H1 (cell line): Measurements from ENCODE around the gene ICAM2. TPM values are rescaled to one million over a fixed set of nuclear protein-coding genes. Genes with fewer than 3 reads are reported as not detected.

Source experiments
- CTCF ChIA-PET: fragments of 300-600 bp; sonication (Branson Sonifier 250); formaldehyde crosslinking; loops from one replicate; lab custom pipeline; 2021; ENCODE audit not compliant: partially characterized antibody; lab: Charles Lee
- POLR2A ChIA-PET: fragments of 300-600 bp; sonication (Branson Sonifier 250); formaldehyde crosslinking; loops from one replicate; lab custom pipeline; 2021; ENCODE audit warnings: inconsistent platforms; ENCODE audit not compliant: partially characterized antibody; lab: Charles Lee
- DNase-seq, 2 experiments: peaks; one replicate each; pipeline versions ENCODE4 v3.0.0 to v3.0.0-alpha.2; 2010 to 2022; ENCODE audit warnings: low spot score in 2 of 2, low read depth in 1 of 2, mixed read lengths in 1 of 2
- FAIRE-seq: peaks from 2 replicates; lab custom pipeline; 2011; peaks lifted over from hg19 to GRCh38; lab: Jason Lieb, UNC
- H2AFZ ChIP-seq: 2 replicates; pipeline ENCODE4 v1.8.1; 2012; ENCODE audit warnings: low read length, inconsistent platforms
- H2AK5ac ChIP-seq: 2 replicates; pipeline ENCODE4 v1.6.1; 2013; ENCODE audit warnings: low read depth, low read length
- H2BK120ac ChIP-seq: replicated peaks from 2 replicates; pipeline ENCODE3; 2013; ENCODE audit warnings: low read depth, low read length, inconsistent platforms
- H2BK12ac ChIP-seq: 2 replicates; pipeline ENCODE4 v1.6.1; 2013; ENCODE audit warnings: low read depth, low read length
- H2BK15ac ChIP-seq: 2 replicates; pipeline ENCODE4 v1.6.1; 2013; ENCODE audit warnings: low read length
- H2BK20ac ChIP-seq: 2 replicates; pipeline ENCODE4 v1.6.1; 2013; ENCODE audit warnings: low read length
- H2BK5ac ChIP-seq: 2 replicates; pipeline ENCODE4 v1.6.1; 2013; ENCODE audit warnings: low read depth, low read length
- H3K14ac ChIP-seq: 2 replicates; pipeline ENCODE4 v1.6.1; 2013; ENCODE audit warnings: inconsistent platforms; ENCODE audit not compliant: insufficient read length
- H3K18ac ChIP-seq: 2 replicates; pipeline ENCODE4 v1.6.1; 2013; ENCODE audit warnings: low read length; ENCODE audit errors: extremely low read depth
- H3K23ac ChIP-seq: 2 replicates; pipeline ENCODE4 v1.6.1; 2013; ENCODE audit warnings: inconsistent platforms; ENCODE audit not compliant: insufficient read length
- H3K23me2 ChIP-seq: 2 replicates; pipeline ENCODE4 v1.6.1; 2013; ENCODE audit warnings: low read depth, low read length
- H3K27ac ChIP-seq: 2 replicates; pipeline ENCODE4 v1.6.1; 2011; ENCODE audit warnings: low read depth, low read length, inconsistent platforms
- H3K27me3 ChIP-seq, 4 experiments: replicated peaks in 1 of 4; 1 replicate in 1 of 4; 2 replicates in 3 of 4; pipeline versions ENCODE4 v1.6.1 to v1.8.1; 2011 to 2013; ENCODE audit warnings: low read length in 3 of 4, mild to moderate bottlenecking in 3 of 4, inconsistent platforms in 2 of 4, mixed read lengths in 2 of 4, moderate library complexity in 1 of 4; ENCODE audit not compliant: control insufficient read depth in 3 of 4, insufficient read depth in 3 of 4; ENCODE audit errors: extremely low read depth in 1 of 4
- H3K36me3 ChIP-seq, 4 experiments: 2 replicates each; pipeline versions ENCODE4 v1.6.1 to v1.8.1; 2011 to 2013; ENCODE audit warnings: mild to moderate bottlenecking in 4 of 4, low read length in 3 of 4, moderate library complexity in 2 of 4, control low read depth in 1 of 4, inconsistent platforms in 1 of 4; ENCODE audit not compliant: insufficient read depth in 4 of 4, control insufficient read depth in 2 of 4
- H3K4ac ChIP-seq: replicated peaks from 2 replicates; pipeline ENCODE3; 2013; ENCODE audit warnings: low read length, low read depth, mixed read lengths, inconsistent platforms; ENCODE audit not compliant: insufficient read length
- H3K4me1 ChIP-seq, 4 experiments: replicated peaks in 1 of 4; 1 replicate in 1 of 4; 2 replicates in 3 of 4; pipeline versions ENCODE4 v1.6.1 to v1.8.1; 2011 to 2013; ENCODE audit warnings: low read length in 3 of 4, inconsistent platforms in 2 of 4, mixed read lengths in 1 of 4; ENCODE audit not compliant: insufficient read depth in 4 of 4, control insufficient read depth in 3 of 4
- H3K4me2 ChIP-seq, 2 experiments: 2 replicates each; pipeline versions ENCODE4 v1.6.1 to v1.8.1; 2011 to 2013; ENCODE audit warnings: low read depth in 2 of 2, low read length in 2 of 2, control low read depth in 1 of 2, inconsistent platforms in 1 of 2, mild to moderate bottlenecking in 1 of 2; ENCODE audit not compliant: insufficient read depth in 1 of 2
- H3K4me3 ChIP-seq, 4 experiments: fragments of 200-600, 300-600 bp in 1 of 4; sonication (generic), shearing (Covaris generic), sonication (Bioruptor Twin) in 1 of 4; 2 replicates each; pipeline versions ENCODE4 v1.5.1 to v1.8.1; 2011 to 2016; ENCODE audit warnings: low read length in 4 of 4, low read depth in 3 of 4, control low read depth in 2 of 4, inconsistent platforms in 2 of 4, mild to moderate bottlenecking in 2 of 4, mixed read lengths in 1 of 4, moderate library complexity in 1 of 4; ENCODE audit not compliant: insufficient read depth in 2 of 4; ENCODE audit errors: extremely low read depth in 1 of 4
- H3K56ac ChIP-seq: replicated peaks from 2 replicates; pipeline ENCODE3; 2013; ENCODE audit warnings: low read depth, mild to moderate bottlenecking, mixed read lengths, low read length, inconsistent platforms; ENCODE audit not compliant: insufficient read length
- H3K79me1 ChIP-seq: 2 replicates; pipeline ENCODE4 v1.6.1; 2013; ENCODE audit warnings: low read depth, low read length, control low read depth
- H3K79me2 ChIP-seq, 2 experiments: 2 replicates each; pipeline versions ENCODE4 v1.6.1 to v1.8.1; 2012 to 2013; ENCODE audit warnings: low read length in 2 of 2, mild to moderate bottlenecking in 2 of 2, inconsistent platforms in 1 of 2; ENCODE audit not compliant: insufficient read depth in 2 of 2, control insufficient read depth in 1 of 2
- H3K9ac ChIP-seq, 4 experiments: replicated peaks in 1 of 4; 1 replicate in 1 of 4; 2 replicates in 3 of 4; pipeline versions ENCODE4 v1.6.1 to v1.8.1; 2011 to 2013; ENCODE audit warnings: low read depth in 3 of 4, low read length in 3 of 4, control low read depth in 2 of 4, mild to moderate bottlenecking in 2 of 4, moderate library complexity in 2 of 4, inconsistent platforms in 1 of 4; ENCODE audit errors: extremely low read depth in 1 of 4
- H3K9me3 ChIP-seq, 2 experiments: 2 replicates each; pipeline versions ENCODE4 v1.6.1 to v1.8.1; 2012 to 2013; ENCODE audit warnings: mild to moderate bottlenecking in 2 of 2, moderate library complexity in 2 of 2, control low read depth in 1 of 2, inconsistent platforms in 1 of 2, low read depth in 1 of 2, low read length in 1 of 2, mixed read lengths in 1 of 2; ENCODE audit not compliant: insufficient read depth in 2 of 2
- H4K20me1 ChIP-seq, 2 experiments: replicated peaks in 1 of 2; 2 replicates each; pipeline versions ENCODE3 to v1.8.1; 2011 to 2013; ENCODE audit warnings: inconsistent platforms in 2 of 2, low read length in 2 of 2, mild to moderate bottlenecking in 1 of 2; ENCODE audit not compliant: insufficient read depth in 2 of 2, control insufficient read depth in 1 of 2
- H4K5ac ChIP-seq: 2 replicates; pipeline ENCODE4 v1.6.1; 2013; ENCODE audit warnings: low read length, low read depth, mixed read lengths, inconsistent platforms; ENCODE audit not compliant: insufficient read length
- H4K8ac ChIP-seq: 2 replicates; pipeline ENCODE4 v1.8.0; 2013; ENCODE audit warnings: mild to moderate bottlenecking, moderate library complexity, low read length, inconsistent platforms; ENCODE audit not compliant: insufficient read depth; ENCODE audit errors: extremely low read depth
- H4K91ac ChIP-seq: replicated peaks from 2 replicates; pipeline ENCODE3; 2013; ENCODE audit warnings: low read length, mixed read lengths, inconsistent platforms; ENCODE audit not compliant: insufficient read length
- WGBS, 2 experiments: shearing (Covaris generic) in 1 of 2; methylation state at CpG; one replicate each; pipeline versions ENCODE4 v1.1.6 to v1.1.7; 2013 to 2015; ENCODE audit warnings: low lambda C conversion rate in 2 of 2, mixed read lengths in 2 of 2, inconsistent platforms in 1 of 2, low coverage in 1 of 2, missing lambda C conversion rate in 1 of 2; ENCODE audit not compliant: insufficient replicate concordance in 2 of 2, insufficient coverage in 1 of 2, insufficient read length in 1 of 2; ENCODE audit errors: extremely low coverage in 1 of 2, missing lambda C conversion rate in 1 of 2; 5-methylcytosine and 5-hydroxymethylcytosine counted together
- polyA plus RNA-seq, 7 experiments: library from polyadenylated mRNA; depleted of rRNA in 3 of 7; stranded (reverse) in 5 of 7; unstranded in 2 of 7; fragments of >200 nt in 5 of 7; fragments of 200-250 nt in 2 of 7; gene quantifications; 1 replicate in 5 of 7; 2 replicates in 1 of 7; 4 replicates in 1 of 7; pipeline versions ENCODE4 v1.2.1 to v1.2.3, GENCODE V29; 2011 to 2013; ENCODE audit warnings: missing spikeins in 2 of 7, mixed read lengths in 2 of 7
- total RNA-seq: library from RNA; stranded (reverse); fragmentation: NEBNext Ultra II Directional; extraction: Animal tissue kit (Norgen Biotek cat#: 25700); gene quantifications from 2 replicates; pipeline ENCODE4 v1.2.1, GENCODE V29; 2021

Gene ICAM2
- total and polyA plus RNA-seq, 2 of the 8 experiments (the other 6 are each of a cell fraction or from before 2014, with no cell fraction given): 0.45 to 0.63 TPM

- CTCF ChIA-PET: interaction anchor here (0.5 to 18.4 kb wide), 14 partner anchors 8 to 258 kb away, joined by 3 to 219 read pairs (median 4); partner anchors contain the start of gene GH1
- Histone ChIP-seq H3K27ac (no peak overlapping the region), H3K4ac (no peak overlapping the region), H3K56ac (no peak overlapping the region), H3K4me2 (no peak overlapping the region), H3K23me2 (no peaks in the 10 kb centered on the region), H3K18ac (no peak overlapping the region), H2BK15ac (no peak overlapping the region), H4K91ac (no peak overlapping the region), H2BK12ac (no peak overlapping the region), H3K79me1 (no peaks in the 10 kb centered on the region), H2BK120ac (no peak overlapping the region), H3K4me1 (peaks cover 0 to 7% (median under 1%) of the 10 kb centered on the region in 4 experiments; a peak in 4 of 7 replicates), H3K9ac (no peak overlapping the region), H3K27me3 (no peaks in the 10 kb centered on the region; a peak in 1 of 7 replicates), H4K5ac (no peak overlapping the region), H4K20me1 (no peaks in the 10 kb centered on the region), H3K23ac (no peak overlapping the region), H4K8ac (no peak overlapping the region), H2BK20ac (no peak overlapping the region), H3K79me2 (no peaks in the 10 kb centered on the region), H3K4me3 (no peak overlapping the region), H2AK5ac (no peak overlapping the region), H3K14ac (no peak overlapping the region), H3K9me3 (0 out of 4 replicates have a peak, but pooled peaks cover 4% of the 10 kb centered on the region in 2 experiments), H3K36me3 (no peaks in the 10 kb centered on the region), H2BK5ac (no peak overlapping the region), H2AFZ (no peak overlapping the region)
- 88% methylated on average over 13 of the region's 13 CpGs; no CpG with 5 or more reads in 1 of the 2 experiments for WGBS, 2 experiments
- POLR2A ChIA-PET: interaction anchor here (0.6 to 1.5 kb wide), 3 partner anchors 11 to 527 kb away, joined by 3 to 4 read pairs (median 3); no protein-coding TSS in a partner anchor
- FAIRE-seq: no peak
- DNase-seq: no peak
Measured at GRCh38 chr17:63978272-63979200, 41.9 kb downstream of the ICAM2 start.
